ENCODE measurements around the gene DUXB.

- TF ChIP-seq CREB5 (CRISPR knock-in tag; IDR thresholded peaks at IDR 0.05; ENCODE audit: low read depth) (no peak), RARB (CRISPR knock-in tag; IDR thresholded peaks at IDR 0.05) (no peak), ARNTL (CRISPR knock-in tag; IDR thresholded peaks at IDR 0.05; ENCODE audit: borderline replicate concordance, low read depth) (no peak), ZNF70 (CRISPR knock-in tag; IDR thresholded peaks at IDR 0.05) (no peak), CSDC2 (CRISPR knock-in tag; IDR thresholded peaks at IDR 0.05) (no peak), ISL1 (CRISPR knock-in tag; IDR thresholded peaks at IDR 0.05) (no peak), ZC3H10 (CRISPR knock-in tag; IDR thresholded peaks at IDR 0.05) (no peak), ZFP3 (CRISPR knock-in tag; IDR thresholded peaks at IDR 0.05) (no peak), PATZ1 (CRISPR knock-in tag; IDR thresholded peaks at IDR 0.05; ENCODE audit: borderline replicate concordance) (no peak), SNAI2 (CRISPR knock-in tag; IDR thresholded peaks at IDR 0.05) (no peak), TOX (CRISPR knock-in tag; IDR thresholded peaks at IDR 0.05; ENCODE audit: borderline replicate concordance) (no peak), OSR1 (CRISPR knock-in tag; IDR thresholded peaks at IDR 0.05) (no peak), ESRRG (CRISPR knock-in tag; IDR thresholded peaks at IDR 0.05) (no peak), POU6F1 (CRISPR knock-in tag; IDR thresholded peaks at IDR 0.05; ENCODE audit: borderline replicate concordance, low read depth) (no peak)
These were observed 13.9 kb downstream of the DUXB start for GRCh38 chr16:75687361-75687760.

Measured in SK-N-SH treated with all-trans-retinoic acid at 6 μM for 48 hours (cell line).